ENCODE measurements around the gene ENOPH1.
"Not testable (repeated sequence)": the region's sequence is repeated elsewhere in the genome, so short reads cannot be mapped to it uniquely, and the experiment has no call there.

The ENOPH1 gene

GRCh38 chr4:82430193-82430963 lies at the start of gene ENOPH1, which contains the start of gene HNRNPDL:
ENOPH1 (plus strand) TSS chr4:82430590; CDS start chr4:82430830, 240 bp downstream.
HNRNPDL (minus strand) TSS chr4:82430462; CDS start chr4:82429690, 772 bp downstream.
- peak; percentile 85 to 98 (median 91) for DNase-seq (ENCODE audit: low read depth in 3 of 3, low spot score in 1 of 3)

GRCh38 chr4:82380831-82381230 lies 49.6 kb upstream of the ENOPH1 start:
- no peak for DNase-seq (ENCODE audit: low read depth in 3 of 3, low spot score in 1 of 3)

DNA sequence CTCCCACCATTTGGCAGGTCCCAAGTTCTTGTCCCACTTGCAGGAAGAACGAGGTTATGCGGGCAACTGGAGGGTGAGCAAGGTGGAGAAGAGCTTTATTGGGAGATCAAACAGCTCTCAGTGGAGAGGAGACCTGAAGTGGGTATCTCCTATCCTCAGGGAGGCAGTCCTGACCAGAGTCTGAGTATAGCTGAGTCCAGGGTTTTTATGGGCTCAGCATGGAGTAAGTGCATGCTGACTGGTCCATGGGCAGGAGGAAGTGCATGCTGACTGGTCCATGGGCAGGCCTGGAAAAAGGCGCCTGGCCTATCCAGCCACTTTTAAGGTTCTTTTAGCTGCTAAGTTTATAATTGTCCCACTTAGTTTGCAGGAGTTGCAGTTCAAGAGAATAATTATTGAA lies 49.2 kb upstream of the ENOPH1 start:
- no peak for DNase-seq (ENCODE audit: low read depth in 3 of 3, low spot score in 1 of 3)

DNA sequence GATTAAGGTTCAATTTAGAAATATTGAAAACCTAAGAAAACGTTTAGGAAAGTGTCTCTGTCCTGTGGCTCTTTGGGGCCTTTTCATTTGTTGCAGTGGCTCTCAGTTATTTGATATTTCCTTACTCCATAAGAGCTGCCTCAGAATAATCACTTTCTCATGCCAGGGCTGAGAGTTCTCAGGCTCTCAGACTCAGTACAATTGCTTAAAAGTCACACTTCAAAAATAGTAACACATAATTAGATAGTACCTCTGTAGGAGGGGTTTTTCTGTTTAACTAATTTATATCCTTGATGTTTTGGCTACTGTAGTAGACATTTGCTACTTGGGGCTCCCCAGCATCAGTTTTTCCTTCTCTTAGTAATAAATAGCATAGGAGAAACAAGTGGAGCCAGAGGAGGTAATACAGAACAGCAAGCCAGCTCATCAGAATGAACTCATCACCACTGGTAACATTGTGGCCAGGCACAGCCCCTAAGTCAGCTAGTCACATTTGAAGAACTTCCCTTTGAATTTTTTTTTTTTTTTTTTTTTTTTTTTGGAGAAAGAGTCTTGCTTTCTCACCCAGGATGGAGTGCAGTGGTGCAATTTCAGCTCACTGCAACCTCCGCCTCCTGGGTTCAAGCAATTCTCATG lies 48.6 kb upstream of the ENOPH1 start:
- DNase-seq (ENCODE audit: low read depth in 3 of 3, low spot score in 1 of 3): no peak

- no peak for DNase-seq (ENCODE audit: low read depth in 3 of 3, low spot score in 1 of 3)
These were observed 47.6 kb upstream of the ENOPH1 start for GRCh38 chr4:82382751-82383150.

DNA sequence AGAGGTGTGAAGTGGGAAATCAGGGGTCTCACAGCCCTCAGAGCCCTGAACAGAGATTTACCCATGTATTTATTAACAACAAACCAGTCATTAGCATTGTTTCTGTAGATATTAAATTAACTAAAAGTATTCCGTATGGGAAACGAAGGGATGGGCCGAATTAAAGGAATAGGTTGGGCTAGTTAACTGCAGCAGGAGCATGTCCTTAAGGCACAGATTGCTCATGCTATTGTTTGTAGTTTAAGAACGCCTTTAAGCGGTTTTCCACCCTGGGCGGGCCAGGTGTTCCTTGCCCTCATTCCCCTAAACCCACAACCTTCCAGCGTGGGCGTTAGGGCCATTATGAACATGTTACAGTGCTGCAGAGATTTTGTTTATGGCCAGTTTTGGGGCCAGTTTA lies 44.1 kb upstream of the ENOPH1 start:
- DNase-seq (ENCODE audit: low read depth in 3 of 3, low spot score in 1 of 3): not testable (repeated sequence)

DNA sequence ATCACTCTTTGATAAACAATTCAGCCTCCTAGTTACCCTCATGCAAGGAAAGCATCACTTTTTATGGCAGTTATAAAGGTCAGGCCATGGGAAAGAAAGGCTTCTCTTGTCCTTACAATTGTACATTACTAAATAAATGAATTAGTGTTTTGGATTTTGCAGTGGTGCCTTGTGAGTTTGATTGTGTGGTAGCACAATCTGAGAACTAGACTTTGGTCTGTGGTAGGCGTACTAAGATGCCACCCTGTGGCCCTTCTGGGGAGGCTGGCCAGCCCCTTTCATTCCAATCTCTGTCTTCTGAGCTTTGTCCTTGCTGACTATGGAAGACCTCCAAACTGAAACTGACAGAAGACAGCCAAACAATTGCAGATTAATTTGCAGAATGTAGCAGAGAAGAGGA lies 42.0 kb upstream of the ENOPH1 start:
- DNase-seq (ENCODE audit: low read depth in 3 of 3, low spot score in 1 of 3): no peak

GRCh38 chr4:82390061-82390460 lies 40.3 kb upstream of the ENOPH1 start:
- not testable (repeated sequence) for DNase-seq (ENCODE audit: low read depth in 3 of 3, low spot score in 1 of 3)

- no peak for DNase-seq (ENCODE audit: low read depth in 3 of 3, low spot score in 1 of 3)
These were observed 35.5 kb upstream of the ENOPH1 start for GRCh38 chr4:82394896-82395295.

DNA sequence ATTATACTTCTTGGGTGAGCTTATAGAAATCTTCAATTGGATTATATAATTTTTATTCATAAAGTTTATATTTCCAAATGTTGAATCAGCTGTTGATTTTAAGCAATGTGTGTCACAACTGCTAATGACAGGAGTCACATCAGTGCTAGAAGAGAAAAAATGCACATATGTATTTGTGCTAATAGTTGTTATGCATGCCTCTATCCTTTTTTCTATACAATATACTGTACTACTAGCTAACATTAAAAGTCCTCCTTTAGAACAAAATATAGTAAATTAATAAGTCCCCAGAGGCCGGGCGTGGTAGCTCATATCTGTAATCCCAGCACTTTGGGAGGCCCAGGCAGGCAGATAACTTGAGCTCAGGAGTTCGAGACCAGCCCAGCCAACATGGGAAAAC lies 32.9 kb upstream of the ENOPH1 start:
- no peak for DNase-seq (ENCODE audit: low read depth in 3 of 3, low spot score in 1 of 3)

DNA sequence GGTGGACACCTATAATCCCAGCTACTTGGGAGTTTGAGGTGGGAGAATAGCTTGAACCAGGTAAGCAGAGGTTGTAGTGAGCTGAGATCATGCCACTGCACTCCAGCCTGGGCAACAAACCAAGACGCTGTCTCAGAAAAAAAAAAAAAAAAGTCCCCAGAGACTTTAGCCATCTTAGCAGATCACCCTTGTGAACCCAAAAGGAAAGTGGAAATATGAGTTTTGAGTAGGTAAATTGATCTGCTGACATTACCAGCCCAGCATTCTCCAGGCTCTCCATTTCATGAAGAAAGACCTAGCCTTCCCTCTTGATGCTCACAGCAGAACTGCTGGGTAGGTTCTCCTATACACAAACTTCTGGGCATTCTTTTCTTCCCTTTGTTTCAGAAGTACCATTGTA lies 32.1 kb upstream of the ENOPH1 start:
- DNase-seq (ENCODE audit: low read depth in 3 of 3, low spot score in 1 of 3): no peak

- DNase-seq (ENCODE audit: low read depth in 3 of 3, low spot score in 1 of 3): no peak
These were observed 28.8 kb upstream of the ENOPH1 start for GRCh38 chr4:82401600-82401999.

DNA sequence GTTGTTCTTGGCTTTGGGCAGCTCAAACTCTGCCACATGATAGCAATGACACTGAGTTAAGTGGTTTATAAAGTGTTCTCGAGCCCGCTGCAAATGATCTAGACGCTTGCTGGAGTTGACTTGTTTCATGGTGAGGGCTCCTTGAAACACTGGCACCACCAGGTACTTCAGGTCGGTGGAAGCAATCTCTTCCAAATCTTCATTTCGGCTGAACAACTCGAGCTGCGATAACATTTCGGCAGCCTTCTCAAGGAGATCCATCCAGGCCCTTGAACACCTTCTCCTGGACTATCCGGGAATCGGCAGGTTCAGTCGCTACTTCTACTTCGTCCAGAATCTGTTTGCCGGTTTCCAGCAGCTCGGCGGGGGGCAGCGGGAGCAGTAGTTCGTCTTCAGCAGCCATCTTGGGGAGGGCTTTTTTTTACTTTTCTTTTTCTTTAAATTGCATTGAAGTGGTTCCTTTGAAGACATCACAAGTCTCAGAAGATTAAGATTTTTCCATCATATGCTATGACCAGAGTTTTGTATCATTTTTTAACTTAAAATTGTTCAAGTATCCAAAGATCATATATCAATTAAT lies 28.1 kb upstream of the ENOPH1 start:
- DNase-seq (ENCODE audit: low read depth in 3 of 3, low spot score in 1 of 3): no peak

GRCh38 chr4:82403725-82404124 lies 26.7 kb upstream of the ENOPH1 start:
- no peak for DNase-seq (ENCODE audit: low read depth in 3 of 3, low spot score in 1 of 3)

DNA sequence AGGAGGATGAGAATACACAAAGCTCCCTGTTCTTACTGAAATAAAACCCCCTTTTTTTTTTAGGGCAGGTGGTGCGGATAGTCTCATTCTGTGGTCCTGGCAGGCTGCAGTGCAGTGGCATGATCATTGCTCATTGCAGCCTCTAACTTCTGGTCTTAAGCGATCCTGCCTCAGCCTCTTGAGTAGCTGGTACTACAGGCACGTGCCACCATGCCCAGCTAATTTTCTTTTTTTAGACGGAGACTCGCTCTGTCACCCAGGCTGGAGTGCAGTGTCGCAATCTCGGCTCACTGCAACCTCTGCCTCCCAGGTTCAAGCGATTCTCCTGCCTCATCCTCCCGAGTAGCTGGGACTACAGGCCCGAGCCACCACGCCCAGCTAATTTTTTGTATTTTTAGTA lies 15.3 kb upstream of the ENOPH1 start:
- not testable (repeated sequence) for DNase-seq (ENCODE audit: low read depth in 3 of 3, low spot score in 1 of 3)

GRCh38 chr4:82415922-82416365 lies 14.4 kb upstream of the ENOPH1 start:
- DNase-seq (ENCODE audit: low read depth in 3 of 3, low spot score in 1 of 3): no peak

DNA sequence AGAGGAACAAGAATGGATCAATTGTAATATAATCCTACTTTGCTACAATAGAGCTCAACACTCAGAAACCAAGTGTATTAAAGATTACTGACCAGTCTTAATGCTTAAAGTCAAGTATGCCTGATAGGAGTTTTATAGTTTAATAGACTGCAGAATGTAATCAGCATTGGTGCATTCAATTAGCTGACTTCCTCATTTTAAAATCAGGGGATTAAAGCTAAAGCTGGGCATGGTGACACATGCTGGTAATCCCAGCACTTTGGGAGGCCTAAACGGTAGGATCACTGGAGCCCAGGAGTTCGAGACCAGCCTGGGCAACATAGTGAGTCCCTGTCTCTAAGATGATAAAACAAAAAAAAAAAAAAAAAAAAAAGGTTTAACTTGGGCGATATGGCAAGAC lies 10.9 kb upstream of the ENOPH1 start:
- DNase-seq (ENCODE audit: low read depth in 3 of 3, low spot score in 1 of 3): no peak

- no peak for DNase-seq (ENCODE audit: low read depth in 3 of 3, low spot score in 1 of 3)
These were observed 8.4 kb upstream of the ENOPH1 start for GRCh38 chr4:82421796-82422560.

GRCh38 chr4:82422616-82423015 lies 7.8 kb upstream of the ENOPH1 start:
- DNase-seq (ENCODE audit: low read depth in 3 of 3, low spot score in 1 of 3): no peak

DNA sequence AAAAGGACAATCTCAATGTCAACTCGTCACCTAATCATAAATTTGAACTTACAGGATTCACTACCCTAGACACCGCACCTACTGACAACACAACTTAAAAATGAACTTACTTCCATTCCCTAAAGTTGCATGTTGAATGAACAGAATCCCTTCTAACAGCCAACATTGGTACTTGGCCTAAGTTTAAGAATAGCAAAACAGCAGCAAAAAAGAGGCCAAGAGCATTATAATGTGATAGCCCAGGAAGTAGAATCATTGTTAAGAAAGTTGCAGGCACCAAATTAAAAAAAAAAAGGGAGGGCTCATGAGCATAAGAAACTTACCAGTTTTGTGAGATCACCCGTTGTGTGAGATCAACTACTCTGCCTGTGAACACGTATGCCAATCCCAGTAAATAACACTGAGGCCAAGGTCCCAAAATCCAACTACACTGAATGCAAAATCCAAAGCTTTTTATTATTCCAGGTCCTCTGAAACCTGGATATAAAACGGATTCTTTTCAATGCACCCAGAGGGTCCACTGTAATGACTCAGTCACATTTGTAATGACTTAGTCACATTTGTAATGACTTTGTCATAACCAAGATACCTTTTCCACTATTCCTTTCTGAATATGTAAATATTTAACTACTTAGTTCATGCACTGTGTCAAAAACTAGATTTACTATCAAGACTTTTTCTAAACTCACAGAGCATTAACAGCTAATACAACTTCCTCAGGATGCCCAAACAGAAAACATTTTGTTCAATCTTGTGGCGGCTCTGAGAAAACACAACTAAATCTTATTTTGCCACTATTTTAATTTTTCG lies 6.9 kb upstream of the ENOPH1 start:
- DNase-seq (ENCODE audit: low read depth in 3 of 3, low spot score in 1 of 3): no peak

GRCh38 chr4:82425478-82425877 lies 4.9 kb upstream of the ENOPH1 start:
- no peak for DNase-seq (ENCODE audit: low read depth in 3 of 3, low spot score in 1 of 3)

All from stimulated activated CD4-positive, alpha-beta T cell treated with anti-CD3 and anti-CD28 coated beads, TNF-alpha, amount 100 ng/mL, for 1 hour (primary cell).